ENCODE results near the gene ZFP36.

ZFP36 gene

DNA sequence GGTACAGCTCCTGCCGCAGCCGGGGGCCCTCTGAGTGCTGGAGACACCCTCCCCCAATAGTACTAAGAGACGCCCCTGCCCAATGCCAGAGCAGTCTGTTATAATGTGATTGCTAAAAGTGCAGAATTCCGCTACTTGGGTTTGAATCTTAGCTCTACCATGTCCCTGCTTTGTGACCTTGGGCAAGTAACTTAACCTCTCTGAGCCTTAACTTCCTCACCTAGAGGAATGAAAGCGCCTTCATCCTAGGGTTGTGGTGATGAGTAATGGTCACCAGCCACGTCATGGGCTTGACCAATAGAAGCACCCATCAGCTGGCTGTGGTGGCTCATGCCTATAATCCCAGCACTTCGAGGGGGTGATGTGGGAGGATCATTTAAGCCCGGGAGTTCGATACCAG lies 12.4 kb downstream of the ZFP36 start:
- DNase-seq: no peak

- no peak for DNase-seq
These were observed 14.1 kb downstream of the ZFP36 start for GRCh38 chr19:39420769-39421168.

- no peak for DNase-seq
These were observed 15.4 kb downstream of the ZFP36 start for GRCh38 chr19:39422020-39422419.

GRCh38 chr19:39423258-39424086 lies 16.8 kb downstream of the ZFP36 start:
- DNase-seq: no peak

DNA sequence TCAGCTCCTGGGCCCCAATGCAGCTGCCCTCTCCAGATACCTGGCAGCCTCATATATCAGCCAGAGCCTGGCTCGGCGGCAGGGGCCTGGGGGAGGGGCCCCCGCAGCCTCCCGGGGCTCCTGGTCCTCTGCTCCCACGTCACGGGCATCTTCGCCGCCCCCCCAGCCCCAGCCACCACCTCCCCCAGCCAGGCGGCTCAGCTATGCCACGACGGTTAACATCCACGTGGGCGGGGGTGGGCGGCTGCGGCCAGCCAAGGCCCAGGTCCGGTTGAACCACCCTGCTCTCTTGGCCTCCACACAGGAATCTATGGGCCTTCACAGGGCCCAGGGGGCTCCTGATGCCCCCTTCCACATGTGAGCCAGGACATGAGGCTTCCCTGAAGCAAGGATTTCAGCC lies 18.3 kb downstream of the ZFP36 start:
- DNase-seq: no peak

DNA sequence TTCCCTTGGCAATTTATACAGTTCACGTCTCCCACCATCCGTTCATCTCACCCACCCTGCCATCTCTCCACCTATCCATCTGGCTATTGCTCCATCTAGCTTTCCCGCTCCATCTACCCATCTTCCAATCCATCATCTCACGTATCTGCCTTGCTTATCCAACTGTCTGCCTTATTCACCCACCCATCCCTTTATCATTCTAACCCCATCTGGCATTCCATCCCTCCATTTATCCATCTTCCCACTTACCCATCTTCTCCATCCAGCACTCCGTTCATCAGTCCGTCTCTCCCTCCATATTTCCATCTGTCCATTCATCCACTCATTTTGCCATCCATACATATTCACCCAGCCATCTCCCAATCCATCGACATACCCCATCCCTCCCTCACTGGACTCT lies 19.1 kb downstream of the ZFP36 start:
- no peak for DNase-seq

GRCh38 chr19:39426170-39426569 lies 19.5 kb downstream of the ZFP36 start:
- DNase-seq: no peak

DNA sequence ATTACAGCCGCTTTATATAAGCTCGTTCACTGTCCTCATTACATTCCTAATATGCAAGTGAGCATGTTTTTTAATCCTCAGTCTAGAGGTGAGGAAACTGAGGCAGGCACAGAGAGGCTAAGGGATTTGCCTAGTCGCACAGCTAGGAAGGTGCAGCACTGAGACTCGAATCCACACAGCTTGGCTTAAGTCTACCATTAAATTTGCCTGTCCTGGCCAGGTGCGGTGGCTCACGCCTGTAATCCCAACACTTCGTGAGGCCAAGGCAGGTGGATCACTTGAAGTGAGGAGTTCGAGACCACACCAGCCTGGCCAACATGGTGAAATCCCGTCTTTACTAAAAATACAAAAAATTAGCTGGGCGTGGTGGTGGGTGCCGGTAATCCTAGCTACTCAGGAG lies 21.1 kb downstream of the ZFP36 start:
- no peak for DNase-seq

- peak; percentile 93 for DNase-seq
These were observed 21.9 kb downstream of the ZFP36 start for GRCh38 chr19:39428283-39429112.

GRCh38 chr19:39430675-39431593 lies 24.3 kb downstream of the ZFP36 start:
- DNase-seq: peak; percentile 35

- DNase-seq: no peak
These were observed 26.0 kb downstream of the ZFP36 start for GRCh38 chr19:39432677-39433025.

DNA sequence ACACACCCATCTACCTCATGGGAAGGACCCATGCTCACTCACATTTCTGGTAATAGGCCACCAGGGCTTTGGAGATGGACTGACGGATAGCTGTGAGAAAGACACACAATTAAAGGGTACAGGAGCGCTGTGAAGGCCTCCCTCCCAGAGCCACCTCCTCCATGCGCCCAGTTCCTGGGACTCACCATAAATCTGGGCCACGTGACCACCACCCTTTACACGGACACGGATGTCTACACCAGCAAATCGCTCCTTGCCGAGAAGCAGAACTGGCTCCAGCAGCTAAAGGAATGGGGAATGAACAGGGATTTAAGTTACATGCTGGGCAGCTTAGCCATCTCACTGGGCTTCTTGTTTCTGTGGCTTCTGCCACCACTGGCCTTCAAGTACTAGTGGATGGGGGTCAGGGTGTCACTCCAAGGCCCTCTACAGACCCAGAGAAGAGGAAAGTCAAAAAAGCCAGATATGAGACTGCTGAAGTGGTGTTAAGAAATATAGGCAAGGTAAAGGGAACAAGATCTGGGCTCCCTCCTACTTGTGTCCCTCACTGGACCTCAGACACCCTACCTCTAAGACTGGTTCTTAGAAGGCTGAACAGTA lies 26.9 kb downstream of the ZFP36 start:
- no peak for DNase-seq

DNA sequence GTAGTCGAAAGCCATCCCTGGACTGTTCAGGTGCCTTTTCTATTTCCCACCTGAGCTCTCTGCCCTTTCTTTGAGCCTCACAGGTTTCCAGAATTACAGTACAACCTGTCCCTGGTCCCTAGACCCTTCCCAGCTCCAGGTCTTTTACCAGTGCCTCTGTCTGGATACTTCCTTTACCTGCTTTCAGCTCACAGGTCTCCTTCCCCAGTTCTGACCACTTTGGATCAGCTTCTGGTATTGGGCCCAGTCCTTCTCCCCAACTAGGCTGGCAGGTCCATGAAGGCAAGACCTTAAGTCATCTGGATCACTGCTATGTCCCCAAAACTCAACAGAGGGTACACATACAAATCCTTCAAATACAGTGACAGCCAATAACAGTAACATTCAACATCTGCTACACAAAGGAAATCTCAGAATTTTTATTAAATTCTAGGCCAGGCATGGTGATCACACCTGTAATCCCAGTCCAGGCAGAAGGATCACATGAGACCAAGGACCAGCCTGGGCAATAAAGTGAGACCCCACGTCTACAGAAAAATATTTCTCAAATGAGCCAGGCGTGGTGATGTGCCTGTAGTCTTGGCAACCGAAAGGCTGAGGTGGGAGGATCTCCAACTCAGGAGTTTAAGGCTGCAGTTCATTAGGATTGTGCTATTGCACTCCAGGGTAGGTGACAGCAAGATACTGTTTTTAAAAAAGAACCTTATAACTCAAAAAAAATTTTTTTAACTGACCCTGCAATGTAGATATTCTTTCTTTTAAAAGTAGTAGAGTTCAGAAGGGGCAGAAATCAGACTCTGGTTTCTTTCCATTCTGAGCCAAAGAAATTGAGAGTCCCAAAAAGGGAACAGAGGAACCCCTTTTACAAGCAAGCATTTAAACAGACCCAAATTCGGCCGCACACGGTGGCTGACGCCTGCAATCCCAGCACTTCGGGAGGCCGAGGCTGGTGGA lies 27.8 kb downstream of the ZFP36 start:
- DNase-seq: no peak

DNA sequence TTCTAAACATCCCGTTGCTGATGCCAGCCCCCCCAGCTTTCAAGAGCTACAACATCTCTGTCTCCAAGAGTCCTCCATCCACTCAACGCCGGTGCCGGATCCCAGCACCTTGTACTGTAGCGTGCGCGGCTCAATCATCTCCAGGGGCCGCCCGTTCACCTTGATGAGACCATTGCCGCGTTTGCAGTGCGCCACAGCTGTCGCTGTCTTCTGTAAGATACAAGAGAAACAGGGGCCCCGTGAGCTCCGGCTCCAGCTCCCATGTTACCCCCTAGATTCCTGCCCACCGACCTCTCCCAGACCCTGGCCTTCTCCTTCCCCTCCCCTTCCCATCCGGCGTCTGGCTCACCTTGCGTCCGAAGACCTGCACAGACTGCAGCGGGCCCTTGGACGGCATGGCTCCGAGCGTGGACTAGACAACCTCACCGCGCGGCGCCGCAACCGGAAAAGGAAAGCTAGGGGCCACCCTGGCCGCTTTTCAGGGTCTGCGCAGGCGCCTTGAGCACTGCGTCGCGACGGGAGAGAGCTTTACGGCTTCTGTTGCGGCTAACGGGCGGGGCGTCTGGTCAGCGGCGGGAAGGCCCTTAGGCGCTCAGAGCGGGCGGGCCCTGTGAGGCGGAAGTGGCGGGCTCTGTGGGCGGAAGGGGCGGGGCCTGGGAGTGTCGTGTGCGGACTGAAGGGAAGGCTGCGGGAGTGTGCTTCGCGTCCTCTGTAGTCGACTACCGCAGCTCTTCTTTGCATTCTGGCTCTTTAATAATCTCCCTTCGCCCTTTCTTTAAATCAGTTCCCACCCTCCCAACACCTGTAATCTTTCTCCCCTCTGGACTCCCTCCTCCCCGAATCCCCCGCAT lies 29.1 kb downstream of the ZFP36 start, which contains the start of gene RPS16:
Gene RPS16, minus strand, starts transcription at position 451 of the 851 bp plus-strand sequence. Its CDS starts 54 bp downstream, at position 397.
- peak; percentile 98 for DNase-seq

- DNase-seq: no peak
These were observed 29.7 kb downstream of the ZFP36 start for GRCh38 chr19:39436350-39436716.

DNA sequence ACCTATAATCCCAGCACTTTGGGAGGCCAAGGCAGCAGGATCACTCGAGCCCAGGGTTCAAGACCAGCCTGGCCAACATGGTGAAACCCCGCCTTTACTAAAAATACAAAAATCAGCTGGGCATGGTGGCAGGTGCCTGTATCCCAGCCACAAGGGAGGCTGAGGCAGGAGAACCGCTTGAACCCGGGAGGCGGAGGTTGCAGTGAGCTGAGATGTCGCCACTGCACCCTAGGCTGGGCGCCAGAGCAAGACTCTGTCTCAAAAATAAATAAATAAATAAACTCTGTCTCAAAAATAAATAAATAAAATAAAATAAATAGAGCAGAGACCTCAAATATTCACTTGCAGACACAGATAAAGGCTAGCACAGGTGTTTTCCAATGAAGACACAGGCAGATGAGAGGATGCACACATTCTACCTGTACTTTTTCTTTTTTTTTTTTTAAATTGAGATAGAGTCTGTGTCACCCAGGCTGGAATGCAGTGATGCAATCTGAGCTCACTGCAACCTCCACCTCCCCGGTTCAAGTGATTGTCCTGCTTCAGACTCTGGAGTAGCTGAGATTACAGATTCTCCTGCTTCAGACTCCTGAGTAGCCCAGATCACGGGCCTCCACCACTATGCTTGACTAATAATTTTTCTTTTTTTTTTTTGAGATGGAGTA lies 31.8 kb downstream of the ZFP36 start:
- peak; percentile 35 for DNase-seq

GRCh38 chr19:39444598-39445195 lies 38.0 kb downstream of the ZFP36 start:
- DNase-seq: no peak

DNA sequence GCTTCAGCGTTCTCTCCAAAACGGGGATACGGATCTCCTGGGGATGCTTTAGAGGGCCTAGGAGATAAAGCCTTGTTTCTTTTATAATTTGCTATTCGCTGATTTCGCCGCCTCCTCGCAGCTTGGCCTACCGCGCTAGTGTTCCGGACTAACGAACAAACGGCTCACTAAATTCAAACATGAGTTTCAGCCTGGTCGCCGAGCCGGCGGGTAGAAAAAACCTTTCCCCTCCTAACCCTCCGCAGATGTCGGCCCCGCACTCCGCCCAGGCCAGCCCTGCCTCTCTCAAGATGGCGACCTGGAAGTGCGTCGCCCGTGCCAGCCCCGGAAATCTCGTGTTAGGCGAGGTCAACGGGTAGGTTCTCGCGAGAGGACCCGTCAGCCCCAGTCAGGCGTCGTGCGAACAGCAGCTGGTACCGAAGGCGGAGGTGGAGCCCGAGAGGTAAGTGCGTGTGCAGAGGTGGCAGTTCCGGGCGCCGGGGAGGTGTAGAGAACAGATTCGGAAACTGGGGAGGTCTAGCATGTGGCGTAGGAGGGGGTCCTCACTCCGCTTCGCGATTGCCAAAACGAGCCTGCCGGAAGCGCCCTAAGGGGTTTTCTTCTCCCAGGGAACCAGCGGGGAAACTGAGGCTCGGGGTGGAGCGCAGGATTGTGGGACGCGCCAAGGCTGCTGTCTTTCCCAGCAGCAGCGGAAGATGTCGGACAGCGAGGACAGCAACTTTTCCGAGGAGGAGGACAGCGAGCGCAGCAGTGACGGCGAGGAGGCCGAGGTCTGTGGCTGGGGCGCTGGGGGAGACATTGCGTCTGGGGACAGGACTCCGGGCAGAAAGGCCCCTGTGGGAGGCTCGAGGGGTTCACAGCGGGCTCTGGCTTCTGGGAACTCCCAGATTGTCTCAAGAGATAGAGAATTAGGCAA lies 38.8 kb downstream of the ZFP36 start, which contains the start of gene SUPT5H:
Gene SUPT5H, plus strand, starts transcription at position 387 of the 916 bp plus-strand sequence. Its CDS starts 309 bp downstream, at position 696.
- DNase-seq: peak; percentile 96

Measured in fibroblast of skin of abdomen (primary cell).